Measurements from ENCODE around the gene JOSD1. TPM values are rescaled to one million over a fixed set of nuclear protein-coding genes. Genes with fewer than 3 reads are reported as not detected.

Gene JOSD1
- total and polyA plus RNA-seq, 9 of the 15 experiments (the other 6 are each of a cell fraction or from before 2014, with no cell fraction given): 8.9 to 39.1 (median 30.4) TPM

- Histone ChIP-seq H3K9me1 (ENCODE audit: control insufficient read depth, insufficient read depth, low read length) (no peaks in the 10 kb centered on the region), H3K27me3 (ENCODE audit: control insufficient read depth in 2 of 2, insufficient read depth in 2 of 2, low read length in 2 of 2) (no peaks in the 10 kb centered on the region), H3K27ac (ENCODE audit: extremely low read depth, low read depth, low read length) (no peak overlapping the region), H3K4me1 (replicated peaks in 1 of 2; ENCODE audit: control insufficient read depth in 2 of 2, insufficient read depth in 2 of 2, low read length in 2 of 2) (peaks cover 0 to 9% of the 10 kb centered on the region in 2 experiments; a peak in 2 of 5 replicates), H3K79me2 (ENCODE audit: control insufficient read depth, insufficient read depth, low read length) (no peaks in the 10 kb centered on the region), H3K9ac (ENCODE audit: insufficient read depth in 1 of 2, low read depth in 2 of 2, low read length in 2 of 2) (no peak overlapping the region; a peak in 1 of 4 replicates), H3K36me3 (ENCODE audit: control insufficient read depth, insufficient read depth, low read length) (peaks cover 92% of the 10 kb centered on the region; the same call in 2 of the 3 replicates), H2AFZ (ENCODE audit: low read depth, low read length) (no peak overlapping the region), H3K4me2 (ENCODE audit: insufficient read depth, low read length) (no peak overlapping the region), H3K9me3 (replicated peaks; ENCODE audit: control insufficient read depth, insufficient read depth, low read depth, low read length) (no peaks in the 10 kb centered on the region), H3K4me3 (no peak overlapping the region), H4K20me1 (replicated peaks; ENCODE audit: control insufficient read depth, insufficient read depth, low read length) (no peaks in the 10 kb centered on the region; the same call in 1 of the 2 replicates)
- no peak for DNase-seq (ENCODE audit: extremely low read depth in 1 of 4, low spot score in 3 of 4)
- FAIRE-seq: no peak
- CTCF ChIA-PET (ENCODE audit: low intra/inter-chr PET ratio): no interaction called here
- POLR2A ChIA-PET: interaction anchor here (0.6 to 3.4 kb wide), 8 partner anchors 8 to 664 kb away, joined by 3 to 24 read pairs (median 4); partner anchors contain the start of gene GTPBP1
- TF ChIP-seq ZNF75A (CRISPR knock-in tag; IDR thresholded peaks at IDR 0.05) (no peak), POLR2A (conservative IDR thresholded peaks at IDR 0.05) (0 out of 2 replicates have a peak, but pooled peaks have one; percentile 19), POLR2G (IDR thresholded peaks at IDR 0.05; ENCODE audit: low read depth, low read length) (peak; percentile 1), SUPT5H (IDR thresholded peaks at IDR 0.05) (0 out of 2 replicates have a peak, but pooled peaks have one; percentile 25), HDAC1 (IDR thresholded peaks at IDR 0.05) (no peak)
- in situ Hi-C loops (cut with MboI) (no loop called here), intact Hi-C loops (cut with micrococcal nuclease) (no loop called here)
- WGBS (ENCODE audit: insufficient coverage, low coverage, missing lambda C conversion rate): 89% methylated on average over 9 of the region's 13 CpGs
- no TSS peak for BruUV-seq (replicated peaks)
- no peak for ATAC-seq
Measured at GRCh38 chr22:38732251-38732815, 31.6 kb upstream of the JOSD1 start.

GRCh38 chr22:38731703-38732161 lies 31.0 kb upstream of the JOSD1 start:
- FAIRE-seq (no peak), DNase-seq (ENCODE audit: extremely low read depth in 1 of 4, low spot score in 3 of 4) (no peak), ATAC-seq (no peak)
- BruUV-seq (replicated peaks): no TSS peak
- H3K4me2 ChIP-seq (ENCODE audit: insufficient read depth, low read length): no peak overlapping the region
- POLR2A ChIA-PET: interaction anchor here (0.6 to 3.4 kb wide), 5 partner anchors 8 to 27 kb away, joined by 4 to 24 read pairs (median 5); partner anchors contain the start of gene GTPBP1
- no peaks in the 10 kb centered on the region for H3K79me2 ChIP-seq (ENCODE audit: control insufficient read depth, insufficient read depth, low read length)
- no peaks in the 10 kb centered on the region for H3K9me1 ChIP-seq (ENCODE audit: control insufficient read depth, insufficient read depth, low read length)
- intact Hi-C loops (cut with micrococcal nuclease) (no loop called here), in situ Hi-C loops (cut with MboI) (no loop called here)
- no peak overlapping the region for H3K4me3 ChIP-seq
- H3K9ac ChIP-seq (ENCODE audit: insufficient read depth in 1 of 2, low read depth in 2 of 2, low read length in 2 of 2): peak overlapping the region in 1 of 2 experiments; percentile 9; a peak in 1 of 4 replicates
- peaks cover 92% of the 10 kb centered on the region; the same call in 2 of the 3 replicates for H3K36me3 ChIP-seq (ENCODE audit: control insufficient read depth, insufficient read depth, low read length)
- no peak for TF ChIP-seq RFX7 (CRISPR knock-in tag; IDR thresholded peaks at IDR 0.05)
- TF ChIP-seq KDM1A (IDR thresholded peaks at IDR 0.05): no peak
- no peak for TF ChIP-seq GTF2F1 (IDR thresholded peaks at IDR 0.05; ENCODE audit: low read depth, low read length)
- no peak overlapping the region for H2AFZ ChIP-seq (ENCODE audit: low read depth, low read length)
- H3K27ac ChIP-seq (ENCODE audit: extremely low read depth, low read depth, low read length): no peak overlapping the region
- H3K4me1 ChIP-seq (replicated peaks in 1 of 2; ENCODE audit: control insufficient read depth in 2 of 2, insufficient read depth in 2 of 2, low read length in 2 of 2): peaks cover 0 to 9% of the 10 kb centered on the region in 2 experiments; a peak in 2 of 5 replicates
- H4K20me1 ChIP-seq (replicated peaks; ENCODE audit: control insufficient read depth, insufficient read depth, low read length): no peaks in the 10 kb centered on the region; the same call in 1 of the 2 replicates
- H3K27me3 ChIP-seq (ENCODE audit: control insufficient read depth in 2 of 2, insufficient read depth in 2 of 2, low read length in 2 of 2): no peaks in the 10 kb centered on the region
- 94% methylated on average over 3 of the region's 6 CpGs for WGBS (ENCODE audit: insufficient coverage, low coverage, missing lambda C conversion rate)
- no peaks in the 10 kb centered on the region for H3K9me3 ChIP-seq (replicated peaks; ENCODE audit: control insufficient read depth, insufficient read depth, low read depth, low read length)
- CTCF ChIA-PET (ENCODE audit: low intra/inter-chr PET ratio): no interaction called here

All from K562 (cell line).